T47D (cell line): ENCODE results near the gene RIF1.

Experiments
- DNase-seq, 2 experiments: peaks; one replicate each; pipeline versions ENCODE4 v3.0.0 to v3.0.0-alpha.2; 2011 to 2012; ENCODE audit warnings: low read depth in 1 of 2, low spot score in 1 of 2
- JUND ChIP-seq: IDR thresholded peaks from 2 replicates; pipeline ENCODE4 v1.6.1; 2012; ENCODE audit warnings: low read depth
- in situ Hi-C: cut with HindIII; loops from 2 replicates; pipeline ENCODE4 v1.10.0; 2016; ENCODE audit warnings: low sequenced_read_pairs, low pct_unique_long_range_greater_than_20kb

Gene RIF1

GRCh38 chr2:151506170-151506569 is 96.5 kb downstream of the RIF1 start:
- no peak for TF ChIP-seq JUND
- in situ Hi-C loops = no loop called here
- DNase-seq = no peak

DNA sequence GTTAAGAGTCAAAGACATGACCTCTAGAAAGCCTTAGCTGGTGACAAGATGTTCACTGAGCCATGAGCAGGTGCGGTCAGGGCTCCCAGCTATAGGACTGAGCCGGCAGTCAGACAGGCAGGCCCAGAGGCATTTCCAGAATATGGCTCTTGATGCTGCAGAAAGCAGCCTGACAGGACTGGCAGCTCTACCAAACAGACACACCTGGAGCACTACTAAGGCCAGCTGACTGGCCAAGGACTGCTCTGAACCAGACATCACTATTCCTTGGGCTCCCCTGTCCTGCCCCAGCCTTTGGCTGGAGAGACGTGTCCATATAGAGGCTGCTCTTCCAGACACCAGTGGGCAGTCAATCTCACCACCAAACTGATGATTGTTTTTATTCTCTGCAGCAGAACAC is 98.8 kb downstream of the RIF1 start:
- DNase-seq = peak in 1 of 2 experiments; percentile 61
- in situ Hi-C loops = no loop called here
- TF ChIP-seq JUND = no peak

- DNase-seq = no peak
- in situ Hi-C loops = no loop called here
- no peak for TF ChIP-seq JUND
Measured at GRCh38 chr2:151518802-151519201, 109.1 kb downstream of the RIF1 start.

- TF ChIP-seq JUND = no peak
- DNase-seq = no peak
- in situ Hi-C loops = no loop called here
Measured at GRCh38 chr2:151520976-151521375, 111.3 kb downstream of the RIF1 start.

GRCh38 chr2:151522556-151522955 is 112.9 kb downstream of the RIF1 start:
- in situ Hi-C loops = no loop called here
- TF ChIP-seq JUND = no peak
- peak in 1 of 2 experiments; percentile 7 for DNase-seq

- DNase-seq = no peak
- in situ Hi-C loops = no loop called here
- TF ChIP-seq JUND = no peak
Measured at GRCh38 chr2:151523850-151524249, 114.1 kb downstream of the RIF1 start.

- no peak for TF ChIP-seq JUND
- in situ Hi-C loops = no loop called here
Measured at GRCh38 chr2:151525821-151526373, 116.2 kb downstream of the RIF1 start.

GRCh38 chr2:151526572-151527090 is 116.9 kb downstream of the RIF1 start:
- no peak for TF ChIP-seq JUND
- in situ Hi-C loops = no loop called here
- DNase-seq = no peak

More at GRCh38 chr2:151525821-151526373, 116.2 kb downstream of the RIF1 start:
- DNase-seq = no peak
